ENCODE measurements around the gene STAC3. TPM values are rescaled to one million over a fixed set of nuclear protein-coding genes. Genes with fewer than 3 reads are reported as not detected.

The STAC3 gene
- polyA plus RNA-seq, 1 experiment = 0.48 TPM

GRCh38 chr12:57270966-57271470 is 20.0 kb upstream of the STAC3 start:
- Histone ChIP-seq H3K4me3 (ENCODE audit: low read depth, low read length) (no peak overlapping the region), H3K36me3 (ENCODE audit: control insufficient read depth, insufficient read depth, low read length) (peaks cover 15% of the 10 kb centered on the region), H3K27me3 (ENCODE audit: control insufficient read depth, insufficient read depth, low read length) (no peaks in the 10 kb centered on the region)
- ChIA-PET POLR2A (interaction anchor here (0.5 kb wide), 1 partner anchor 32 kb away, joined by 3 read pairs; no protein-coding TSS in a partner anchor), CTCF (interaction anchor here (1.0 to 3.3 kb wide), 4 partner anchors 11 to 184 kb away, joined by 3 to 10 read pairs (median 5); partner anchors contain the start of gene INHBE)
- no peak for DNase-seq (ENCODE audit: low read depth)
- TF ChIP-seq CTCF (IDR thresholded peaks at IDR 0.05; ENCODE audit: insufficient read depth, low read depth, low read length) = no peak

GRCh38 chr12:57268264-57268663 is 17.3 kb upstream of the STAC3 start:
- Histone ChIP-seq H3K36me3 (ENCODE audit: control insufficient read depth, insufficient read depth, low read length) (peaks cover 15% of the 10 kb centered on the region), H3K27me3 (ENCODE audit: control insufficient read depth, insufficient read depth, low read length) (no peaks in the 10 kb centered on the region), H3K4me3 (ENCODE audit: low read depth, low read length) (no peak overlapping the region)
- TF ChIP-seq CTCF (IDR thresholded peaks at IDR 0.05; ENCODE audit: insufficient read depth, low read depth, low read length) = no peak
- no peak for DNase-seq (ENCODE audit: low read depth)
- ChIA-PET POLR2A (no interaction called here), CTCF (no interaction called here)

GRCh38 chr12:57266681-57267080 is 15.7 kb upstream of the STAC3 start:
- TF ChIP-seq CTCF (IDR thresholded peaks at IDR 0.05; ENCODE audit: insufficient read depth, low read depth, low read length) = no peak
- Histone ChIP-seq H3K4me3 (ENCODE audit: low read depth, low read length) (no peak overlapping the region), H3K27me3 (ENCODE audit: control insufficient read depth, insufficient read depth, low read length) (no peaks in the 10 kb centered on the region), H3K36me3 (ENCODE audit: control insufficient read depth, insufficient read depth, low read length) (peaks cover 18% of the 10 kb centered on the region)
- POLR2A ChIA-PET = no interaction called here
- no peak for DNase-seq (ENCODE audit: low read depth)
- CTCF ChIA-PET = interaction anchor here (0.8 to 9.7 kb wide), 3 partner anchors 9 to 187 kb away, joined by 3 to 142 read pairs (median 5); partner anchors contain the start of gene INHBE

- no peak overlapping the region for H3K4me3 ChIP-seq (ENCODE audit: low read depth, low read length)
- no peak for TF ChIP-seq CTCF (IDR thresholded peaks at IDR 0.05; ENCODE audit: insufficient read depth, low read depth, low read length)
- ChIA-PET CTCF (interaction anchor here (0.6 to 9.7 kb wide), 8 partner anchors 10 to 203 kb away, joined by 3 to 142 read pairs (median 6); partner anchors contain the start of genes INHBE and STAC3), POLR2A (no interaction called here)
- no peak for DNase-seq (ENCODE audit: low read depth)
- H3K36me3 ChIP-seq (ENCODE audit: control insufficient read depth, insufficient read depth, low read length) = peaks cover 21% of the 10 kb centered on the region
- no peaks in the 10 kb centered on the region for H3K27me3 ChIP-seq (ENCODE audit: control insufficient read depth, insufficient read depth, low read length)
These were observed 12.1 kb upstream of the STAC3 start for GRCh38 chr12:57263096-57263495.

- Histone ChIP-seq H3K4me3 (ENCODE audit: low read depth, low read length) (no peak overlapping the region), H3K27me3 (ENCODE audit: control insufficient read depth, insufficient read depth, low read length) (no peaks in the 10 kb centered on the region), H3K36me3 (ENCODE audit: control insufficient read depth, insufficient read depth, low read length) (peaks cover 23% of the 10 kb centered on the region)
- TF ChIP-seq CTCF (IDR thresholded peaks at IDR 0.05; ENCODE audit: insufficient read depth, low read depth, low read length) = no peak
- CTCF ChIA-PET = interaction anchor here (1.2 to 9.7 kb wide), 6 partner anchors 10 to 196 kb away, joined by 3 to 142 read pairs (median 8); partner anchors contain the start of genes INHBE and STAC3
- no peak for DNase-seq (ENCODE audit: low read depth)
- POLR2A ChIA-PET = interaction anchor here (0.7 kb wide), 1 partner anchor 285 kb away, joined by 9 read pairs; no protein-coding TSS in a partner anchor
These were observed 11.3 kb upstream of the STAC3 start for GRCh38 chr12:57262126-57262822.
